HG03066 (cell line): ENCODE data around the gene TACC2.
"Not testable (repeated sequence)": the region's sequence is repeated elsewhere in the genome, so short reads cannot be mapped to it uniquely, and the experiment has no call there.

Source experiments
- ATAC-seq: cut with Tn5 transposase; IDR thresholded peaks from one replicate; pipeline ENCODE4 v1.9.1; 2021; ENCODE audit warnings: low read depth; ENCODE audit not compliant: unreplicated experiment

TACC2 gene

DNA sequence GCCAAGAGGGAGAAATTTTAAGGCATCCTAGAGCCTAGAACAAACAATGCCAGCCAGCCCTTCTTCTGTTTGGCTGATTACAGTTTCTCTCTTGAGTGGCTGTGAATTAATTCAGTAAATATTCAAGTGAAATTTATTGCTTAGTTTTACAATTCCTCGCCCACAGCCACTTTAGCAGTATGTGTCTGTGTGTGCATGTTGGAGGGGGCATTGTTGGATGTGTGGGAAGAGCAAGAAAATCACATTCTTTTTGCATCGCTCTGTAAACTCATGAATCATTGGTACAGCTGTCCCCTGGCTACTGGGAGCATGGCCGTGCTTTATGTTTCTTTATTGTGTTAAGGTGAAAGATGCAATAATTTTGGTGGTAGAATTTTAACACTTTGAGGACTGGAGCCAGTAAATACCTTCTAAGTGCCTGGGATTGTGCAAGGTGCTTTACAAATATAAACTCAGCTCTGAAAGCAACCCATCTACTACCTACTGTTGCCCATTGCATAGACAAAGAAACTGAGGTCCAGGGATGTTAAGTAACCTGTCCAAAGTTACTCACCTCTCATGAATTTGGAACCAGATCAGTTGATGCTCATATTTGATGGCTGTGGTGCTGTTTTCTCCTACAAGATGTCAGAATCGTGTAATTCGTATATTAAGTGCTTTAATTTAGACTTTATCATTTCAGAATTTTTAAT lies 192.2 kb downstream of the TACC2 start:
- no peak for ATAC-seq

DNA sequence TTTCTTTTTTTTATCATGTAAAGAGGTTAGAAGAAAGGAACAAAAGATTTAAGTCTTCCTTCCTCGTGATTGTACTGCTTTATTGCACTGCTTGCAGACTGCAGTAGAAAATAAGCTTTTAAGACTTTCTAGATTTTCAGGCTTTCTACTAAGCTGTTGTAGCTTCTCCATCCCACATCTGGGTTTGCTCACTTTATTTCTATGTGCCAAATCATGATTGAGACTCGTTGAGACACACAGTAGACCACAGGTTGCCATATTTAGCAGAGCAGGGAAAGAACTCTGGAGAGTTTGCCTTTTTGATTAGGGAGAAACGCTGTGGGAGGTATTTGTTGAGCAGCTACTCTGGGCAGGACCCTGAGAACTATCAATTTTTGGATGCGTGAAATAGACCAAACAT lies 192.9 kb downstream of the TACC2 start:
- ATAC-seq: no peak

DNA sequence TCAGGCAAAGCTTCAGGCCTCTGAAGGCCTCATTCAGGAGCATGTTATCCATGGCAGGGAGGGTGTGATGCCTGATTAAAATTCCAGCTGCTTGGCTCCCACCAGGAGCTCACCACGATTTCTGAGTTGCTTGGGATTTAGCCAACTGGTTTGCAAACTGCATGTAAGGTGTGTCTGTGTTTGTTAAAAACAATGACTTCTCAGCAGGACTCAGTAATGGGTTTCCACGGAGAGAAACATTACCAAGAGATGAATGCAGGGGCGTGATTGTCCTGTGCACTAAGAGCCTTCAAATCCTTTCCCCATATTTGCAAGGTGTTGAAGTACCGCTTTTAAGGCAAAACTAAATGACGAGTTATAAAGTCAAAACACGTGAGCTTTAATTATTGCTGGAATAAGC lies 193.3 kb downstream of the TACC2 start:
- ATAC-seq: no peak

DNA sequence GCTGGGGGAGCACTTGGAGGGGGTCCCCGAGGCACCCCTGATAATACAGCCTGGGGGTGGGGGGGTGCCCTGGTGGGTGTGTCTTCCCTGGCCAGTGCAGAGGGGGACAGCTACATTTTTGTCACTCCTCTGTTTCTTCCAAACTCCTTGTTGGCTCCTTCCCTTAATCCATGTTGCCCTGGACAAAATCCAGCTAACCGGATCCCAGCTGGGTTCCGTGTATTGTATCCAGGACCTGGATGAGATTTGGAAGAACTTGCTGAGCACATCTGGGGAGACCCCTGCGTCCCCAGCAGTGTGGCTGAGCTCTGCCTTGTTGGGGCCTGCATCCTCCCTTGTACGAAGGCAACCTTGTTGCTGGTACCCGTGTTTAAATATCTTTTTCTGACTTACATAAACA lies 195.3 kb downstream of the TACC2 start:
- ATAC-seq: no peak

DNA sequence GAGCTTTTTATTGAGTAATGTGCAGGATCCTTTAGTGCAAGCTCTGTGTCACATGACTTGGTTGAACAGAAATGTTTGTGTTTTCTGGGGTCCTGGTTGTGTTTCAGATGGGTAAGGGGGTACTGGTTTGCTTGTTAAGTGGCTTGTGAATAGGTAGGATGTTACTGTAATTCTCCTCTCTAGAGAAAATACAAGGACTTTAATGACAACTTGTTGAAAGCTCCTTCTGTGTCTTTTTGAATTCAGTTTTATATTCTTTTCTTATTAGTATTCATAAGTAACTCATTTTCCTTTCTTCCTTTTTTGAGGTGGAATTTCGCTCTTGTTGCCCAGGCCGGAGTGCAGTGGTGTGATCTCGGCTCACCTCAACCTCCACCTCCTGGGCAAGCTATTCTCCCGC lies 196.7 kb downstream of the TACC2 start:
- ATAC-seq: no peak

DNA sequence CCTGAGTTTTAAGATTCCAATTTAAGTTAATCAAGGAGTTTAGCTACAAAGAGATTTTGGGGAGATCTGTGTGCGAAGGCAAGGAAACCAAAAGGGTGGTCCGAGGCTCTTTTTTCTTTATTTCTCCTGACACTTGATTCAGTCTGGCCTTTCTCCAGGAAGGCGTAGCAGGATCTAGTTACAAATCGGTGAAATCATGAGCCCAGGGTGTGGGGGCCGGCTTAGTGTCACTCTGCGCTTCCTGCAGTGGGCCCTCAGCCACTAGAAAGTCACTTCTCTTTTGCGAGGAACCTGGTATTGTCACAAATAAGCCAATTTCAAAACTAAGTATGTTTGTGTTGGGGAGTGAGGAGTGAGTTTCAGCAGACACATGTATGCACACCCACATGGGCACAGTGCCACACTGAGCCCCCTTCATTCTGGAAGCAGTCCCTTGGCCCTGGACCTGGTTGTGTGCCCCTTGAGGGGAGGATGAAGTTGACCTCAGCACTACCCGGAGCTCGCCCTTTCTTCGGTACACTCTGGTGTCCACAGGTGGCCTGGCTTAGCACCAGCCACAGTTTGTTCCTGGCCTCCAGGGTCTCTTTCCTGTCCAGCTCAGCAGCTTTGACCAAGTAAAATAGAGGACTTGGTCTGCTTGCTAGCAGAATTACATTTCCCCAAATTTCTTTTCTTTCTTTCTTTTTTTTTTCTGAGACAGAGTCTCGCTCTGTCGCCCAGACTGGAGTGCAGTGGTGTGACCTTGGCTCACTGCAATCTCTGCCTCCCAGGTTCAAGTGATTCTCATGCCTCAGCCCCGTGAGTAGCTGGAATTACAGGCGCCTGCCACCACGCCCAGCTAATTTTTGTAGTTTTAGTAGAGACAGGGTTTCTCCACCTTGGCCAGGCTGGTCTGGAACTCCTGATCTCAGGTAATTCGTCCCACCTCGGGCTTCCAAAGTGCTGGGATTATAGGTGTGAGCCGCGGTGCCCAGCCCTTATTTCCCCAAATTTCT lies 198.2 kb downstream of the TACC2 start:
- no peak for ATAC-seq

DNA sequence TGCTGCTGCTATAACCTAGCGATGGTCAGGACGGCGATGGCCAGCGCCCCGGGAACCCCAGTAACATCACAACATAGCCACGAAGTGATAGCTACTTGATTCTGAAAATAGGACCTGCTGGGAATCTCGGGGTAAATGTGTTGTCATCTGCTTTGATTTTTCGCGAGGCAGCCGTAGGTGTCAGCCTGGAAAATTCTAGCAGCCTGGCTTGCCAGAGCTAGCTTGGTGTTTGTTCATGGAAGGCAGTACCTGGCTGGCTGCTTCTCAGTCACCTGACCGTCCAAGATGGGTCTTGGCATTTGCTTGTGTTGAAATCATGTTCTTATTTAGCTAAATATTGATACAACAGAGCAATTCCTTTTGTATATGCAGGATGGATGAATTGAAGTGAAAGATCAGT lies 199.7 kb downstream of the TACC2 start:
- ATAC-seq: no peak

DNA sequence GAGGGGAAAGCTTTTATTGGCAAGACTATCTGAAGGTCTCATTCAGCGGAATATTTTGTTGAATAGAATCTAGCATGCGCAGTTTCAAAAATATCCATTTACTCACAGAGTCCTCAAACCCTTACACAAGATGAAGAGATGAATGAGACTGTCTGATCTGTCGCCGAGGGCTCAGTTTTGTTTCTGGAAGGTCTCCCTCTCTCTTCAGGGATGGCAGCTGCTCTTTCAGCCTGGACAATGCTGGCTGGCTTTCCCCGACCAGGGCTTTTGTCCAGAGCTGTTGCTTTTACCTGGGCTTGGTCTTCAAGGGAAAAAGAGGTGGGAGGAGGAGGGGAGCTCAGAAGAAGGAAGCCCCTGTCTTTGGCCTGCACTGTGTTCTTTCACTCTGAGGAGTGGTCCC lies 200.2 kb downstream of the TACC2 start:
- ATAC-seq: no peak

DNA sequence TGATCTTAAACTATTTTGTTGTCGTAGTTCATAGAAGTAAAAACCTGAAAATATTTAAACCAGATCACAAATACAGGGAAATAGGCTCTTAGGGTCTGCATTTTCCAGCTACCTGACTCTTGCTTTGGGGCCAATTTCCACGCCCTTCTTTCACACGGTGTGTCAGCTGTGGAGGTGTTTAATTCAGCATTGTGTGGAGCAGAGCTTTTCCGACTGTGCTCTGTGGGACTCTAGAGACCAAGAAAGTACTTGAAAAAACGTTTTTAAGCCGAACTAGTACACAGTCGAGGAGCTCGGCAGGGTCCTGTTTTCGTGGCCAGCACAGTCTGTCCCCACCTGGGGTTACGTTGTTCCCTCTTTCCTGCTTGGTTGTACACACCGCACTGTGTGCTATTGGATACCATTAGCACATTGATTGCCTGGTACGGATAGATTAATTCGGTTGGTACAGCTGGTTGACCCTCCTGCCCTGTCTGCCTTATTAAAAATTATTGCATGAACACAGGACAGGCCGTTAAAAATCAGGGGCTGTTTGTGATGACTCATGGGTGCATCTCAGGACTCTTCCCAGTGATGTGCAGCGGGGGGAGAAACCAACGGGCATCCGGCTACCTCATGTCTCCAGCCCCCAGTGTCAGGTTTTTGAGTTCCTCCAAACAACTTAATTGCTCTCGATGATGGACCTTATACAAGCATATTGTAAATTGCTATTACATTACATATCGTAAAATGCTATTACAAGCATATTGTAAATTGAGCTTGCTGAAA lies 201.4 kb downstream of the TACC2 start:
- no peak for ATAC-seq

DNA sequence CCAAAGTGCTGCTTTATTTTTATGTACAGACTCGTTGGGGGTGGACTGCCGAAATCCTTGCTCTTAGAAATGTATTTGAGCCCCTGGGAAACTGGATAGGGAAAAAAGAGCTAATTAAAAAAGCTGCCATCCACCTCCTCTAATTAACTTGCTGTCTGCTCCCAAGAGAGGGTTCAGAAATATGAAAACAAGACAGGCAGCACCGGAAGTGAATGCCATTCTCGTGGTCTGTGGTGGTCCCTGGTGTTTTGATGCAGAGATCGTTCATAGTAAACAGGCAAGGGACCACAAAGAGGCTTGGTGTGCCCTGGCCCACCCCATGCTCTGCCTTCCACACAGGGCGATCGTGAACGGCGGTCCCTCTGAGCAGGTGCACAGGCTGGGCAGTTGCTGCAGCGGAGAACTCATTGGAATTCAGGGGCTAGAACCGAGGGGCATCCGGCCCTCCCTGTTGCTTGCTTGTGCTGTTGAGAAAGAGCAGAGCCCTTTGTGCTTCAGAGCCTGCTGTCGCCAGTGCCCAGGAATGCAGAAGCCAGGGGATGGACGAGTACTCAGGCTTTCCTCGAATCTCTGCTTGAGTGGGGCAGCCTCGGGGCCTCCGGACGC lies 203.1 kb downstream of the TACC2 start:
- no peak for ATAC-seq

DNA sequence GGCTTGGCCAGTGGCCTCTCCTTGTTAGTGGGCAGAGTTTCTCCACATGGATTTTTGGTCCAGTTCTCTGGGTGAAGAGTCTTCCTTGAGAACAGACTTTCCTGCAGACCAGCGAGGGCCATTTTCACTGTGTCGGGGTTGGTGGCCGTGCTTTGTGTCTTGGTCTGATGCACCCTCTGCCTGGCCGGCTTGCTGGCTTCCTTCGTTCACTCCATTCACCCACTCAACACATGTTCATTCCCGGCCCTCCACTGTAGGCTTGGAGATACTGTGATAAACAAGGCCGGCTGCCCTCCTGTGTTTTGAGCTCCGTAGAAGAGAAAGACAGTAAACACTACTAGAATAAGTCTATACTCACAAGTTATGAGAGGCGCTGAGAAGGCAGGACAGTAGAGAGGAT lies 205.3 kb downstream of the TACC2 start:
- no peak for ATAC-seq

DNA sequence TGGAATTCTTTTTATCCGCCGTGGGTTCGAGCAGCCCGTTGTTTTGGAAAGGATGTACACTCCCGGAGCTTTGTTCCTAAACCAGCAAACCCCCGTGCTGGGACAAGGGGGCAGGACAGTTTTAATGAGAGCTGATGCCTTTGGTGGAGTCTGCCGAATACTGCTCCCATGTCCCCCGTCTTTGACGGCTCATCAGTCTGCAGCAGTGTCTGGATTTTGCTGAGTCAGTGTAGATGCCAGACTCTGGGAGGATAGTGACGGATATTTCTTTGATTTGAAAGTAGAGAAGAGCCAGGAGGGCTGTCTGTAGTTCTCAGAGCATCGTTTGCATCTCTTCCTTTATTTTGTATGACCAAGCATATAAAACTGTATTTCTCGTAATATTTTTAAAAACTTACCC lies 207.3 kb downstream of the TACC2 start:
- no peak for ATAC-seq

DNA sequence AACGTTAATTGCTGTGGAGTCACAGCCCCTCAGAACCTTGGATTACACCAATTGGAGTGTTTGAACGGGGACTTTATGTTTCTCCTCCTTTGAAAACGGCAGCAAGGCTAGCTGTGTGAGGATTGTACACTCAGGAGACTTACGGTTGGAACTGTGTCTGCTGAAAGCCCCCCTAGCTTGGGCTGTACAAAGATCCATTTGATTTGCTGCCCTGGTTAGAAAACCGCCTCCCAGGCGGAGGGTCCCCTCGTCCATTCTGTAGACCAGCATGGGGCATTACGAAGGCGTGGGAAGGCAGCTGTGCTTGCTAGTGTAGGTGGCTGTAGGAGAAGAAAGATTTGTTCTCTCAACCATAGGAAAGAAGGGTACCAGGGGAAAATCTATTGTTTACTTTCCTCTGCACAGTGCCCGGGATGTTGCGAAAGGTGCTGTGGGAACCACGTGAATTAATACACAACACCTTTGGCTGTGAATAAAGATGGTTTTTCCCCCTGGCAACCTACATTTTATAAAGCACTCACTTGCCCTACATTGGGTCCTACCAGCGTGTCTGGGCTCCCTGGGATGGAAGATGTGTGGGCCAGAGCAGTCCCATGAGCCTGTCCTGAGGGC lies 208.8 kb downstream of the TACC2 start:
- ATAC-seq: no peak

DNA sequence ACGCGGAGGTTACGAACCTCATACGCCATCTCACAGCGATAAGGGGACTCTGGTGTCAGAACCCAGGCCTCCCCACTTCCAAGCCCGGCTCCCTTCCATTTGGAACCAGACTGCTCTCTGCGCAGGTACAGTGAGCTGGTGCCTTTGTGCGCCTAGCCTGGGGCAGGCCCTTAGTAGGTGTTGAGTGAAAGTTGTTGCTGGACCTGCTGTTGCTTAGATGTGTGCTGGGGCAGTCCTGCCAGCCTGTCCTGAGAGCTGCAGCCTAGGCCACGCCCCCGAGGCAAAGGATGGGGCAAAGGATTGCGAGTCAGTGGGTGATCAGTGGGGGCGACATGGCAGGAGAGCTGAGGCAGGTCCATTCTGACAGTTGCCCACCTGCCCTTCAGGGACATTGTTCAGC lies 209.7 kb downstream of the TACC2 start:
- ATAC-seq: no peak

DNA sequence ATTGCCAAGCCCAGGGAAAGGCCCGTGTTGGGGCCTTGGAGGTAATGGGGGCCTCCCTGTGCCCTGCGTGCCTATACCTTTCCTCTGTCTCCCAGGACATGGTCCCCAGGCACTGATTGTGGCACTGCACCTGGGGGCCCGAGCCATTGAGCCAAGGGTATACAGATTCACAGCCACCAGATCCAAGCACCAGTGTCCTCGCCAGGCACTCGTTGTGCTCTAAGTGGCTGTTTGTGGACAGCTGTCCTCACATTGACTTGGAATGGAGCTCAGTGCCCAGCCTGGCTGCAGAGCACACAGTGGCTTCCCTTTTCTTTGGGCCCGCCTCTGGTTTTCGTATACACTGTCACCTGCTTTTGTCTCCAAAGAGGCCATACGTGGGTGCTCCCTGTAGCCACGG lies 210.1 kb downstream of the TACC2 start:
- ATAC-seq: no peak

DNA sequence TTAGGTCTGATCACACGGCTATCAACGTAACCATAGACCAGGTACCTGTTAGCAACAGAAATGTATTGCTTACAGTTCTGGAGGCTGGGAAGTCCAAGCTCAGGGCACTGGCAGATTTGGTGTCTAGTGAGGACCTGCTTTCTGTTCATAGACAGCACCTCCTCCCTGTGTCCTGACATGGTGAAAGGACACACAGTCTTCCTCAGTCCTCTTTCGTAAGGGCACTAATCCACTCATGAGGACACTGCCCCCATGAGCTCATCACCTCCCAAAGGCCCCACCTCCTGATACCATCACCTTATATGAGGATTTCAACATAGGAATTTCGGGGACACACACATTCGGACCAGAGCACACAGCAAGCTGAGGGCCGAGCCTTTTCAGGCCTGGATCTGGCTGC lies 210.7 kb downstream of the TACC2 start:
- no peak for ATAC-seq

DNA sequence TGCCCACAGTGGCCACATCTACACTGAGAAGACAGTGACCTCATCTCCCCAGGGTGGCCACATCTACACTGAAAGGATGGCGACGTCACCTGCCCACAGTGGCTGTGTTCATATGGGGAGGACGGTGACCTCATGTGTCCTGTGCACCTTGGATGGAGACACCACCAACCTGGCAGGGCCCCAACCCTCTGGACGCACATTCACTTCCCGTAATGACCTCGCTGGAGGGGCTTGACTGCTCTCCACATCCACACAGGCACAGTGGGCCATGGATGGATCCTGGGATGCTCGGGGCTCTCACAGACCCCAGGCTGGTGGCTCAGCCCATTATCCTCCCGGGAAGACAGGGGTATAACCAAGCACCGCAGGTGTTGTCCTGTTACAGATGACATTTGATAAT lies 212.4 kb downstream of the TACC2 start:
- no peak for ATAC-seq

DNA sequence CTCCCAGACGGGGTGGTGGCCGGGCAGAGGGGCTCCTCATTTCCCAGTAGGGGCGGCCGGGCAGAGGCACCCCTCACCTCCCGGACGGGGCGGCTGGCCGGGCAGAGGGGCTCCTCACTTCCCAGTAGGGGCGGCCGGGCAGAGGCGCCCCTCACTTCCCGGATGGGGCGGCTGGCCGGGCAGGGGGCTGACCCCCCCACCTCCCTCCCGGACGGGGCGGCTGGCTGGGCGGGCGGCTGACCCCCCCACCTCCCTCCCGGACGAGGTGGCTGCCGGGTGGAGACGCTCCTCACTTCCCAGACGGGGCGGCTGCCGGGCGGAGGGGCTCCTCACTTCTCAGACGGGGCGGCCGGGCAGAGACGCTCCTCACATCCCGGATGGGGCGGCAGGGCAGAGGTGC lies 214.2 kb downstream of the TACC2 start:
- ATAC-seq: not testable (repeated sequence)

DNA sequence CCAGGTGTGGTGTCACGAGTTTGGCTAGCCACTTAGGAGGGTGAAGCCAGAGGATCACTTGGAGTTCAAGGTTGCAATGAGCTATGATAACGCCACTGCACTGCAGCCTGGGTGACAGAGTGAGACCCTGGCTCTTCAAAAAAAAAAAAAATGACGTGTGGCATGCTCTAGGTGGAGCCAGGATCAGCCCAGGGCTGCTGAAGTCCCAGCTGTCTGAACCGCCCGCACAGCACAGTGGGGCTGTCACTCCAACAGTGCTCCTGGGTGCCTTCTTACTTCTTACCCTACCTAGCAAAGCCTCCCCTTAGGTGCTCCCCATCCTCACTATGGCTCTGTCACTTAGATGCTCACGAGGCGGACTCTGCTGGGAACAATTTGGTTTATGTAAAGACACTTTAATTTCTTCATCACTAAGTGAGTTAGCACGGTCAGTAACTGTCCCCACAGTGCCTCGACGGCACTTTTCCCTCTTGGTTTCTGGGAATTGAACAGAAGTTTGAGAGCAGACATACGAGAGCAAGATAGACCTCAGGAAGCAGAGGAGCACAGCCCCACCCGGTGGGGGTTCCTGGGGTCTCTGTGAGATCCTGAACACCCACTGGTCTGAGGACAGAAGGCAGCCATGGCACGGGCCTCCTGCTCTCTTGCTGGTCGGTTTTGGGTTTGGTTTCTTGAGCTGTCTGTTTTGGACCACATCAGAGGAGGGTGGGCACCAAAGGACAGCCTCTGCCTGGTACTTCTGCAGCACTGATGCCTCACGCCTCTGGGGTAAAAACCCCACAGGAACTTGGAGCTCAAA lies 215.9 kb downstream of the TACC2 start:
- ATAC-seq: no peak
